Activated effector memory CD4-positive, alpha-beta T cell treated with anti-CD3 and anti-CD28 coated beads, Interleukin-2, amount 50 U/mL, for 16 hours (primary cell): ENCODE data around the gene XPO5.
"Not testable (repeated sequence)": the region's sequence is repeated elsewhere in the genome, so short reads cannot be mapped to it uniquely, and the experiment has no call there.

Experiments used
- DNase-seq: peaks from one replicate; pipeline ENCODE4 v3.0.0-alpha.2; 2020

The XPO5 gene

GRCh38 chr6:43575772-43576551 lies at the start of gene XPO5, which contains the start of gene POLH:
TSS of gene XPO5 (minus strand) at chr6:43576038. CDS start at chr6:43575864, 174 bp downstream.
TSS of gene POLH (plus strand) at chr6:43576185. CDS start at chr6:43582320, 6,135 bp downstream.
- peak; percentile 97 for DNase-seq

DNA sequence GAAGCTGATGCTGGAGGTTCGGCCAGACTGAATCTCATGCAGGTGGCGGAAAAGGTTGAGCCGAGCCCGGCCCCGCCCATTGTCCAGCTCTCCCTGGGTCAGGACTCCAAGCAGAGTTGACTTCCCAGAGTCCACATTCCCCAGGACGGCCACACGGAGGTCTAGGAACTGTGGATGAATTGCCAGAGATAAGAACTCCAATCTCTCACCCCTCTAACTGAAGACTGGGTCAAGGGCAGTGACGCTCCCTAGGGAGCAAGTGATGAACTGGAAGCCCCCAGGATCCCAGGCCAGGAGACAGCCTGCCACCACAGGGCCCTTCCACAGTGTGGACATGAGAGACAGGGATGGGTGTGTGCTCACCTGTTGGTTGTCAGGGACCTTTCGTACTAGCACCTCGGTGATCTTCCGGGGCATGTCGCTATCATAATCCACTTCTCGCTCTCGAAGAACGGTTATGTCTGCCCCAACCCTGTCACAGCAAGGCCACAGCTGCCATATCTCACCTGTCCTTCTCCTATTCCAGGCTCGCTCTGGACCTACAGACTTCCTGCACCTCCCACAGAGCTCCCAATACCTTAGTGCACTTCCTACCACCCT lies 49.7 kb upstream of the XPO5 start:
- DNase-seq, result peak; percentile 54

GRCh38 chr6:43624786-43625288 lies 49.0 kb upstream of the XPO5 start:
- DNase-seq, result peak; percentile 58

GRCh38 chr6:43623880-43624785 lies 48.3 kb upstream of the XPO5 start:
- peak; percentile 52 for DNase-seq

- peak; percentile 50 for DNase-seq
Measured at GRCh38 chr6:43622541-43622940, 46.7 kb upstream of the XPO5 start.

DNA sequence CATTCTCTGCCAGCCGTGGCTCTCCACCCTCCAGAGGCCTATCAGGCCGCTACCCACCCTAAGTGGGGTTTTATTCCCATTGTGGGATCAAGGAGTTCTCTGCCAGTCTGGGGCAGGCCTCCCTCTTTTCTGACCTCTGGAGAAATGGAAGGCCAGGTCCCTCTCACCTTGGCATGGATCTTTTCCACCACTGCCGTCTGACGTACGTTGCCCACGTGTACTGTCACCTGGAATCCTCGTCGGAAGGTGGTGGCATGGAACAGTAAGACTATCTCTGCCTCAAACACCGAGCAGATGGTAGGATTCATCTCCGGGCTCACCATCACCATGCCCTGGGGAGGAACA lies 46.0 kb upstream of the XPO5 start:
- DNase-seq, result no peak

DNA sequence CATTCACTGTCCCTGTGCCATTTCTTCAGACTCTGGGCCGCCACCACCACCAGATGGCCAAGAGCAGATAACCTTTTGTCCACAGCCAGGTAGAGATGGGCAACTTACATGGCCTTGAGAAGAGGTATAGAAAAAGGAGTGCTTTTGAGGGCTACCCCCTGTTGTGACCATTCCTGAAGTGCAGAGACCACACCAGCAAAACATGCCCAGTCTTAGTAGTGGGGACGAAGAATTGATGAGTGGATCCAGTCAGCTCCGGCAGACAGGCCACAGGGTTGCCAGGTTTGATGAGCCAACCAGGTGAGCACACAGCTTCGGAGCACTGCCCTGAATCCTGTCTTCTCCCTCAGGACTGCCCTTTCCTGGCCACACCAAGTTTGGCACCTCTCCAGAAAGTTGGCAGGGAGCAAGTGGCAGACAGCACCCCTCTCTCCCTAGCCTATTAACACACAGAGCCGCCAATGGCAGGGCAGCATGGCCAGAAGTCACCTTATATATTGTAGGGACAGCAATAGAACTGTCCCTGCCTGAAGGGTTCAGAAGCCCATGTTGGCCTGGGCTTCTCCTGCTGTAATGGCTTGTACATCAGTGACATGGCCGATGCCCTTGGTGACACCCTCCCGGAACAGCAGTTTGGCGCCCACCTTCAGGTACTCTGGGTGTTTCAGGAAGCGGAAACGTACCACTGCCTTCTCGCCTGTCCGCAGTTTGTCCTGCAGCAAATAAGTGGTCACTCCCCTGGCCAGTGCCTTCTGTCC lies 45.4 kb upstream of the XPO5 start:
- DNase-seq, result no peak

DNA sequence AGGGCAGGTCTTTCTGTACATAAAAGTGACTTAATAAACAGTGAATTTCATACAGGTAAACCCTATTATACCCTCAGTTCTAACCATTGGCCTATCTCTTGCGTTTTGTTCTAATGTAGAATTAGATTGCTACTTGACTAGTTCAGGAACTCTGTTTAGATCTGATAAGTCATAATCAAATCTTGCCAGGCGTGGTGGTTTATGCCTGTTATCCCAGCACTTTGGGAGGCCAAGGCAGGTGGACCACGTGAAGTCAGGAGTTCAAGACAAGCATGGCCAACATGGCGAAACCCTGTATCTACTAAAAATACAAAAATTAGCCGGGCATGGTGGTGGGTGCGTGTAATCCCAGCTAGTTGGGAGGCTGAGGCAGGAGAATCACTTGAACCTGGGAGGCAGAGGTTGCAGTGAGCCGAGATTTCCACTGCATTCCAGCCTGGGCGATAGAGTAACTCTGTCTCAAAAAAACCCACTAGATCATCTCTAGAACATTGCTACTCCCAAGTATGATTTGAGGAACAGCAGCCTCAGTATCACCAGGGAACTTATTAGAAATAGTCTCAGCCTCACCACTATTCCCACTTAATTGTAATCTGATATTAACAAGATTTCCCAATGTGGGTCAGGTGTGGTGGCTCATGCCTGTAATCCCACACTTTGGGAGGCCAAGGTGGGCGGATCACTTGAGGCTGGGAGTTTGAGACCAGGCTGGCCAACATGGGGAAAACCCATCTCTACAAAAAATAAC lies 41.1 kb upstream of the XPO5 start:
- peak; percentile 14 for DNase-seq

DNA sequence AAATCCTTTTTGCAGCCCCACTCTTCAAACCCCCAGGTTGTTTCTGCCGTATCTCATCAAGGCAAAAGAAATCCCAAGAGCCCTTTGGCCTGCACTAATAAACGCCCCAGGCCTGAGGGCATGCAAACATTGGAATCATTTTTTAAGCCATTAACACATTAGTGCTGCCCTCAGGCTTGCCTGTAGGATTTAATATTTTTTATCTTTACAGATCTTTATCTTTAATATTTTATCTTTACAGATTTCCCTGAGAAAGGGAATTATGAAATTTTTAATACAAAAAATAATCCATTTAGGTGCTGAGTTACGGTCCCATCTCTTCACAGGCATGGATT lies 38.5 kb upstream of the XPO5 start:
- no peak for DNase-seq

DNA sequence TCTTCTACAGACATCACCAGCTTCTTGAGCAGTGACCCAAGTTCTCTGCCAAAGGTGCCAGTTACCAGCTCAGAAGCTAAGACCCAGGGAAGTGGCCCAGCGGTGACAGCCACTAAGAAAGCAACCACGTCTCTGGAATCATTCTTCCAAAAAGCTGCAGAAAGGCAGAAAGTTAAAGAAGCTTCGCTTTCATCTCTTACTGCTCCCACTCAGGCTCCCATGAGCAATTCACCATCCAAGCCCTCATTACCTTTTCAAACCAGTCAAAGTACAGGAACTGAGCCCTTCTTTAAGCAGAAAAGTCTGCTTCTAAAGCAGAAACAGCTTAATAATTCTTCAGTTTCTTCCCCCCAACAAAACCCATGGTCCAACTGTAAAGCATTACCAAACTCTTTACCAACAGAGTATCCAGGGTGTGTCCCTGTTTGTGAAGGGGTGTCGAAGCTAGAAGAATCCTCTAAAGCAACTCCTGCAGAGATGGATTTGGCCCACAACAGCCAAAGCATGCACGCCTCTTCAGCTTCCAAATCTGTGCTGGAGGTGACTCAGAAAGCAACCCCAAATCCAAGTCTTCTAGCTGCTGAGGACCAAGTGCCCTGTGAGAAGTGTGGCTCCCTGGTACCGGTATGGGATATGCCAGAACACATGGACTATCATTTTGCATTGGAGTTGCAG lies 38.0 kb upstream of the XPO5 start:
- DNase-seq, result no peak

GRCh38 chr6:43610431-43610830 lies 34.6 kb upstream of the XPO5 start:
- no peak for DNase-seq

GRCh38 chr6:43609402-43609801 lies 33.6 kb upstream of the XPO5 start:
- DNase-seq, result no peak

DNA sequence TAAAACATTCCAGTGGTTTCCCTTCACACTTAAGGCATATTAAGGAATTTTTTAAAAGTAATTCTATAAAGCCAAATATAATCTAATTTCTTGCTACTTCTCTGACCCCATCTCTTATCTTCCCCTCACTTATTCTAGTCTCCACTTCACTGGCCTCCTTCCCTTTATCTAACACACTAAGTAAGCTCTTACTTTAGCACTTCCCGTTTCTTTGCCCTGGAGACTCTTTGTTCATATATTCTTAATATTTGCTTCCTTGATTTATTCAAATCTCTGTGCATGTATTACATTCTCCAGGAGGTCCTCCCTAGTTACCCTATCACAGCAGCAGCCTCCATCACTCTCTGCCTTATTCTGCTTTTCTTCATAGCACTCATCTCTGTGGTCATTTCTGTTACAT lies 33.0 kb upstream of the XPO5 start:
- DNase-seq, result no peak

GRCh38 chr6:43608310-43608763 lies 32.5 kb upstream of the XPO5 start:
- DNase-seq, result peak; percentile 83

DNA sequence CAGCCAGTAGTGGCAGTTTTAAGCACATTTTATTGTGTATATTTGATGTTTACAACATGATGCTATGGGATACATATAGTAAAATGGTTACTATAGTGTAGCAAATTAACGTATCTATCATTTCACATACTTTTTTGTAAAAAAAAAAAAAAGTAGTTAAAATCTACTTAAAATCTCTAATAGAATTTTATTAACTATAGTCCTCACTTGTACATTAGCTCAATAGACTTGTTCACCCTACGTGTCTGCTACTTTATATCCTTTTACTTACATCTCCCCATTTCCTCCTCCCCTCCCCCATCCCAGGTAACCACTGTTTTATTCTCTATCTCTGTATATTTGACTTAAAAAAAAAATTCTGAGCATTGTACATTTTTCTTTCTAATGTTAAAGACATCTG lies 30.2 kb upstream of the XPO5 start:
- no peak for DNase-seq

DNA sequence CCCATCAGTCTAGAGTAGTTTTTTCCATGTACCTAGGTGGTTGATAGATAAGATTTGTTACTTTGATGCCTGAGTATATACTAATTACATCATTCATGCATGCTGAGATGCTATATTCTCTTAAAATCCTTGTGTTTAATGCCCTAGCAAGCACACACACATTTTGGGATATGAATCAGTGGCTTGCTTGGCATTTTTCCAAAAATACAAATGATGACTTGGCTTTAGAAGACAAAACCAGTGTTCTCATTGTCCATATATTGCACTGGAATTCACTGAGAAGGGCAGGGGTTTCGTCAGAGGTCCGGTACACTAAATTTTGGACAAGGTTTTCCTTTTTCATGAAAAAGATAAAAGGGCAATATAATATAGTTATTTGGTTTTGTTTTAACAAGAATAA lies 28.3 kb upstream of the XPO5 start:
- no peak for DNase-seq

GRCh38 chr6:43600595-43600994 lies 24.8 kb upstream of the XPO5 start:
- DNase-seq, result no peak

DNA sequence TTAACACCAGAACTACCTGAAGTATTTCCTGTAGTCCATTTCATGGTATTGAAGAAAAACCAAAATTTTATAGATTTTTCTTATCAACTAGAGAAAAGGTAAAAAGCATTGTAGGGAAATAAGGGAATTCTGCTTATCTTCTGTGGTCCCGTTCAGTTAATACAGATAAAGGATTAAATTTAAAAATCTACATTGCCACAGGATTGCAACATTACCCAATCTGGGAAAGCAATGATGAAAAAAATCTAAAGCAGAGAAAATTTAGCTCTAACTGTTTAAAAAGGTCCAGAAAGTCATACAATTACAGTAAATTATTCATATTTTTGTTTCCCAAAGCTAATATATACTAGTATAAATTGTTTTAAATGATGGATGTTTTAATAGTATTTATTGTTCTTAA lies 18.1 kb upstream of the XPO5 start:
- DNase-seq, result no peak

- not testable (repeated sequence) for DNase-seq
Measured at GRCh38 chr6:43589564-43589963, 13.7 kb upstream of the XPO5 start.

DNA sequence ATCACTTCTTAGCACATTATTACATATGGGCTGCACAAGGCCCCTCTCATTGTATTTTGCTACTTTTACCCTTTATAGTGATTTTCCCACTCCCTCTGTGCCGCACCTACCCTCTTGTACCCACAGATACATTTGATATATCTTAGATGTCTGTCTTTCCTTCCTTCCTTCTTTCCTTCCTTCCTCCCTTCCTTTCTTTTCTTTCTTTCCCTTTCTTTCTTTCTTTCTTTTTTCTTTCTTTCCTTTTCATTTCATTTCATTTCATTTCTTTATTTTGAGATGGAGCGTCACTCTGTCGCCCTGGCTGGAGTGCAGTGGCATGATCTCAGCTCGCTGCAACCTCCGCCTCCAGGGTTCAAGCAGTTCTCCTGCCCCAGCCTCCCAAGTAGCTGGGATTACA lies 12.4 kb upstream of the XPO5 start:
- DNase-seq, result no peak

DNA sequence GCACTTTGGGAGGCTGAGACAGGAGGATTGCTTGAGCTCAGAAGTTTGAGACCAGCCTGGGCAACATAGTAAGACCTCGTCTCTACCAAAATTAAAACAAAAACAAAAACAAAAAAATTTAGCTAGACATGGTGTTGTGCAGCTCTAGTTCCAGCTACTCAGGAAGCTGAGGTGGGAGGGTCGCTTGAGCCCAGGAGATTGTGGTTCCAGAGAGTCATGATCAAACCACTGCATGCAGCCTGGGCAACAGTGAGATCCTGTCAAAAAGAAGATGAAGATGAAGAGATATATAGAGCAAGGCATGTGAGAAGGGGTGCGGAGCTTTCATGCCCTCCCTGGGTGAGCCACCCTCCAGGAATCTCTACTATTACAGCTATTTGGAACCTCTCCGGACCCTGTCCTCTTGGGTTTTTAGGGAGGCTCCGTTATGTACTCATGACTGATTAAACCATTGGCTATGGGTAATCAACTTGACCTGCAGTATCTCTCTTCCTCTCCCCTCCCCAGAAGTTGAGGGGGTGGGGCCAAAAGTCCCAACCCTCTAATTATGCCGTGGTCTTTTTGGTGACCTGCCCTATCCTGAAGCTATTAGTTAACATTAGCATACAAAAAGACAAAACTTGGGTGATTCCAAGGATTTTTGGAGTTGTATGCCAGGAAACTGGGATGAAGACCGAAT lies 9.2 kb upstream of the XPO5 start:
- DNase-seq, result peak; percentile 64
